Caco-2 (cell line): Measurements from ENCODE around the gene NINJ2. TPM values are rescaled to one million over a fixed set of nuclear protein-coding genes. Genes with fewer than 3 reads are reported as not detected.

Source experiments
- BruUV-seq: library from RNA; stranded (reverse); fragments of 400-500 nt; replicated peaks from 2 replicates; lab custom pipeline; 2021; lab: Mats Ljungman, UMichigan
- CTCF ChIA-PET: fragments of 300-600 bp; sonication (Branson Sonifier 250); formaldehyde crosslinking; loops from one replicate; lab custom pipeline; 2022; ENCODE audit warnings: antibody characterized with exemption; lab: Charles Lee
- POLR2A ChIA-PET: fragments of 300-600 bp; sonication (Branson Sonifier 250); formaldehyde crosslinking; loops from one replicate; lab custom pipeline; 2022; ENCODE audit warnings: antibody characterized with exemption; lab: Charles Lee
- DNase-seq, 2 experiments: peaks; one replicate each; pipeline versions ENCODE4 v3.0.0 to v3.0.0-alpha.2; 2020 to 2022
- H3K27me3 ChIP-seq: replicated peaks from 2 replicates; pipeline ENCODE4 v1.6.0; 2011; ENCODE audit warnings: low read length; ENCODE audit not compliant: control insufficient read depth, insufficient read depth
- H3K36me3 ChIP-seq: 2 replicates; pipeline ENCODE4 v1.5.1; 2011; ENCODE audit warnings: low read length; ENCODE audit not compliant: control insufficient read depth, insufficient read depth
- H3K4me1 ChIP-seq: fragments of 250-450 bp; sonication (Bioruptor Pico); 2 replicates; pipeline ENCODE4 v1.5.1; 2020; ENCODE audit warnings: mild to moderate bottlenecking
- H3K4me3 ChIP-seq: 2 replicates; pipeline ENCODE4 v1.5.1; 2011; ENCODE audit warnings: low read depth, mild to moderate bottlenecking, control low read depth, low read length
- H3K9me3 ChIP-seq: fragments of 250-450 bp; sonication (Bioruptor Pico); 2 replicates; pipeline ENCODE4 v1.5.1; 2020; ENCODE audit warnings: mild to moderate bottlenecking, moderate library complexity
- H3K27ac Mint-ChIP-seq: one replicate; pipeline ENCODE4 v1.8.0; 2022; ENCODE audit warnings: mixed read lengths; ENCODE audit not compliant: unreplicated experiment
- H3K27me3 Mint-ChIP-seq: one replicate; pipeline ENCODE4 v1.8.0; 2022; ENCODE audit warnings: mixed read lengths; ENCODE audit not compliant: insufficient read depth, unreplicated experiment
- H3K36me3 Mint-ChIP-seq: one replicate; pipeline ENCODE4 v1.8.0; 2022; ENCODE audit warnings: mild to moderate bottlenecking, mixed read lengths; ENCODE audit not compliant: insufficient read depth, unreplicated experiment
- H3K4me1 Mint-ChIP-seq: one replicate; pipeline ENCODE4 v1.8.0; 2022; ENCODE audit warnings: low read depth, mixed read lengths; ENCODE audit not compliant: unreplicated experiment
- H3K4me3 Mint-ChIP-seq: one replicate; pipeline ENCODE4 v1.8.0; 2022; ENCODE audit warnings: mild to moderate bottlenecking, moderate library complexity, mixed read lengths; ENCODE audit not compliant: unreplicated experiment
- H3K9me3 Mint-ChIP-seq: one replicate; pipeline ENCODE4 v1.8.0; 2022; ENCODE audit warnings: mixed read lengths; ENCODE audit not compliant: unreplicated experiment
- CTCF ChIP-seq, 2 experiments: fragments of 200-600 bp in 1 of 2; IDR thresholded peaks; 1 replicate in 1 of 2; 2 replicates in 1 of 2; pipeline versions ENCODE4 v1.5.1 to v1.8.0; 2011 to 2022; ENCODE audit warnings: antibody characterized with exemption in 1 of 2, control low read depth in 1 of 2, inconsistent platforms in 1 of 2, low read depth in 1 of 2, low read length in 1 of 2, mild to moderate bottlenecking in 1 of 2, moderate library complexity in 1 of 2; ENCODE audit not compliant: insufficient read depth in 1 of 2, severe bottlenecking in 1 of 2, unreplicated experiment in 1 of 2
- intact Hi-C: fragments of 100-400 bp; cut with micrococcal nuclease; formaldehyde crosslinking; loops from one replicate; pipeline ENCODE4 v1.10.0; 2022; ENCODE audit not compliant: unreplicated experiment
- total RNA-seq: library from RNA; stranded (reverse); gene quantifications from 2 replicates; pipeline ENCODE4 v1.2.3, GENCODE V29; 2022

Gene NINJ2
- total RNA-seq, 1 experiment from 2014 or later: 7.0 TPM

- no peaks in the 10 kb centered on the region for H3K9me3 ChIP-seq
- H3K36me3 Mint-ChIP-seq: peaks cover 14% of the 10 kb centered on the region
- peak; percentile 69 to 75 for DNase-seq
- no peak overlapping the region for H3K4me3 ChIP-seq
- no peak for TF ChIP-seq CTCF (IDR thresholded peaks at IDR 0.05; ENCODE audit: insufficient read depth in 1 of 2, low read depth in 1 of 2, low read length in 1 of 2, severe bottlenecking in 1 of 2, unreplicated experiment in 1 of 2)
- peaks cover 51% of the 10 kb centered on the region for H3K4me1 Mint-ChIP-seq
- intact Hi-C loops: no loop called here
- ChIA-PET POLR2A (interaction anchor here (0.6 to 1.6 kb wide), 2 partner anchors 57 to 810 kb away, joined by 3 to 4 read pairs; no protein-coding TSS in a partner anchor), CTCF (interaction anchor here (0.7 to 2.3 kb wide), 4 partner anchors 14 to 123 kb away, joined by 3 to 5 read pairs (median 3); no protein-coding TSS in a partner anchor)
- H3K9me3 Mint-ChIP-seq: no peaks in the 10 kb centered on the region
- no TSS peak for BruUV-seq
- H3K4me1 ChIP-seq: peaks cover 56% of the 10 kb centered on the region
- H3K27me3 Mint-ChIP-seq: no peaks in the 10 kb centered on the region
- H3K27me3 ChIP-seq: no peaks in the 10 kb centered on the region
- no peaks in the 10 kb centered on the region for H3K36me3 ChIP-seq
- H3K4me3 Mint-ChIP-seq: peak overlapping the region; percentile 13
- peak overlapping the region; percentile 88 for H3K27ac Mint-ChIP-seq
Observed at GRCh38 chr12:627863-628741, 35.1 kb downstream of the NINJ2 start.

GRCh38 chr12:627285-627684 is 36.0 kb downstream of the NINJ2 start:
- H3K27ac Mint-ChIP-seq: peak overlapping the region; percentile 88
- H3K36me3 Mint-ChIP-seq: peaks cover 11% of the 10 kb centered on the region
- no peak for DNase-seq
- POLR2A ChIA-PET: interaction anchor here (1.6 kb wide), 1 partner anchor 56 kb away, joined by 3 read pairs; no protein-coding TSS in a partner anchor
- Histone ChIP-seq H3K4me3 (no peak overlapping the region), H3K9me3 (no peaks in the 10 kb centered on the region), H3K4me1 (peaks cover 55% of the 10 kb centered on the region), H3K36me3 (no peaks in the 10 kb centered on the region), H3K27me3 (no peaks in the 10 kb centered on the region)
- no peak overlapping the region for H3K4me3 Mint-ChIP-seq
- H3K4me1 Mint-ChIP-seq: peaks cover 52% of the 10 kb centered on the region
- H3K9me3 Mint-ChIP-seq: no peaks in the 10 kb centered on the region
- no TSS peak for BruUV-seq
- no peaks in the 10 kb centered on the region for H3K27me3 Mint-ChIP-seq
- intact Hi-C loops: no loop called here
- no peak for TF ChIP-seq CTCF (IDR thresholded peaks at IDR 0.05; ENCODE audit: insufficient read depth in 1 of 2, low read depth in 1 of 2, low read length in 1 of 2, severe bottlenecking in 1 of 2, unreplicated experiment in 1 of 2)
- CTCF ChIA-PET: interaction anchor here (0.7 to 2.3 kb wide), 4 partner anchors 13 to 124 kb away, joined by 3 to 5 read pairs (median 3); no protein-coding TSS in a partner anchor

GRCh38 chr12:625998-626397 is 37.2 kb downstream of the NINJ2 start:
- H3K4me1 Mint-ChIP-seq: peaks cover 43% of the 10 kb centered on the region
- Histone ChIP-seq H3K4me3 (no peak overlapping the region), H3K4me1 (peaks cover 43% of the 10 kb centered on the region), H3K27me3 (no peaks in the 10 kb centered on the region), H3K9me3 (no peaks in the 10 kb centered on the region), H3K36me3 (no peaks in the 10 kb centered on the region)
- POLR2A ChIA-PET: no interaction called here
- TF ChIP-seq CTCF (IDR thresholded peaks at IDR 0.05; ENCODE audit: insufficient read depth in 1 of 2, low read depth in 1 of 2, low read length in 1 of 2, severe bottlenecking in 1 of 2, unreplicated experiment in 1 of 2): no peak
- H3K27me3 Mint-ChIP-seq: no peaks in the 10 kb centered on the region
- no peak overlapping the region for H3K4me3 Mint-ChIP-seq
- BruUV-seq: no TSS peak
- H3K9me3 Mint-ChIP-seq: no peaks in the 10 kb centered on the region
- H3K36me3 Mint-ChIP-seq: no peaks in the 10 kb centered on the region
- CTCF ChIA-PET: interaction anchor here (0.8 kb wide), 1 partner anchor 11 kb away, joined by 3 read pairs; no protein-coding TSS in a partner anchor
- no peak for DNase-seq
- no peak overlapping the region for H3K27ac Mint-ChIP-seq
- intact Hi-C loops: no loop called here
